GF-D8 (cell line): Measurements from ENCODE around the gene OGDH.
"Not testable (repeated sequence)": the region's sequence is repeated elsewhere in the genome, so short reads cannot be mapped to it uniquely, and the experiment has no call there.

Source experiments
- DNase-seq: peaks from one replicate; lab custom pipeline; 2025; lab: John Stamatoyannopoulos, UW

OGDH gene

GRCh38 chr7:44667190-44667589 lies 60.8 kb downstream of the OGDH start:
- DNase-seq = no peak

- DNase-seq = no peak
Observed at GRCh38 chr7:44671069-44671468, 64.6 kb downstream of the OGDH start.

GRCh38 chr7:44673324-44673723 lies 66.9 kb downstream of the OGDH start:
- no peak for DNase-seq

GRCh38 chr7:44673771-44674170 lies 67.3 kb downstream of the OGDH start:
- no peak for DNase-seq

GRCh38 chr7:44674381-44674780 lies 68.0 kb downstream of the OGDH start:
- DNase-seq = no peak

- no peak for DNase-seq
Observed at GRCh38 chr7:44676776-44677175, 70.3 kb downstream of the OGDH start.

- no peak for DNase-seq
Observed at GRCh38 chr7:44678101-44678470, 71.7 kb downstream of the OGDH start.

- DNase-seq = no peak
Observed at GRCh38 chr7:44678471-44679179, 72.2 kb downstream of the OGDH start.

GRCh38 chr7:44681645-44682044 lies 75.2 kb downstream of the OGDH start:
- DNase-seq = no peak

- no peak for DNase-seq
Observed at GRCh38 chr7:44685723-44686122, 79.3 kb downstream of the OGDH start.

GRCh38 chr7:44689427-44689826 lies 83.0 kb downstream of the OGDH start:
- DNase-seq = no peak

- DNase-seq = no peak
Observed at GRCh38 chr7:44693641-44694313, 87.3 kb downstream of the OGDH start.

GRCh38 chr7:44694326-44694725 lies 87.9 kb downstream of the OGDH start:
- no peak for DNase-seq

GRCh38 chr7:44694766-44695165 lies 88.3 kb downstream of the OGDH start:
- no peak for DNase-seq

- no peak for DNase-seq
Observed at GRCh38 chr7:44695756-44696155, 89.3 kb downstream of the OGDH start.

GRCh38 chr7:44696728-44697127 lies 90.3 kb downstream of the OGDH start:
- DNase-seq = no peak

GRCh38 chr7:44697136-44698045 lies 91.0 kb downstream of the OGDH start:
- no peak for DNase-seq

GRCh38 chr7:44698046-44698580 lies 91.7 kb downstream of the OGDH start:
- DNase-seq = no peak

- DNase-seq = not testable (repeated sequence)
Observed at GRCh38 chr7:44699598-44699997, 93.2 kb downstream of the OGDH start.

- DNase-seq = no peak
Observed at GRCh38 chr7:44700322-44700721, 93.9 kb downstream of the OGDH start.

GRCh38 chr7:44703391-44703790 lies 97.0 kb downstream of the OGDH start:
- not testable (repeated sequence) for DNase-seq

- no peak for DNase-seq
Observed at GRCh38 chr7:44703921-44704320, 97.5 kb downstream of the OGDH start.

GRCh38 chr7:44705434-44705833 lies 99.0 kb downstream of the OGDH start:
- DNase-seq = no peak
